Muscle of arm (tissue), 12 donors: ENCODE data around the gene PRMT7. TPM values are rescaled to one million over a fixed set of nuclear protein-coding genes. Genes with fewer than 3 reads are reported as not detected.

ENCODE experiments used
- DNase-seq: peaks from one replicate; pipeline ENCODE4 v3.0.0-alpha.2; 2013
- polyA plus RNA-seq, 12 donors: library from polyadenylated mRNA; unstranded; fragments of 120-200 nt; gene quantifications; one replicate each; pipeline ENCODE4 v1.2.1, GENCODE V29; 2013; ENCODE audit not compliant: insufficient read length in 12 of 12

The PRMT7 gene
- polyA plus RNA-seq, 12 donors, result 33.0 to 56.0 (median 40.2) TPM; not detected in 1

GRCh38 chr16:68362947-68363657 is 52.3 kb downstream of the PRMT7 start:
- DNase-seq, result no peak

- DNase-seq, result no peak
Measured at GRCh38 chr16:68363658-68364521, 53.1 kb downstream of the PRMT7 start.

- DNase-seq, result no peak
Measured at GRCh38 chr16:68364561-68364998, 53.8 kb downstream of the PRMT7 start.

GRCh38 chr16:68365167-68365817 is 54.5 kb downstream of the PRMT7 start:
- DNase-seq, result no peak

GRCh38 chr16:68366062-68366461 is 55.2 kb downstream of the PRMT7 start:
- no peak for DNase-seq

- no peak for DNase-seq
Measured at GRCh38 chr16:68367030-68367429, 56.2 kb downstream of the PRMT7 start.

GRCh38 chr16:68367440-68367839 is 56.6 kb downstream of the PRMT7 start:
- no peak for DNase-seq

GRCh38 chr16:68367891-68368290 is 57.1 kb downstream of the PRMT7 start:
- DNase-seq, result no peak

GRCh38 chr16:68368301-68368888 is 57.6 kb downstream of the PRMT7 start:
- DNase-seq, result no peak

- no peak for DNase-seq
Measured at GRCh38 chr16:68369168-68369567, 58.3 kb downstream of the PRMT7 start.

- DNase-seq, result no peak
Measured at GRCh38 chr16:68369697-68370580, 59.1 kb downstream of the PRMT7 start.

- DNase-seq, result no peak
Measured at GRCh38 chr16:68370581-68371275, 59.9 kb downstream of the PRMT7 start.

- DNase-seq, result no peak
Measured at GRCh38 chr16:68371276-68371651, 60.4 kb downstream of the PRMT7 start.

GRCh38 chr16:68371706-68372380 is 61.0 kb downstream of the PRMT7 start:
- no peak for DNase-seq

GRCh38 chr16:68372381-68372720 is 61.5 kb downstream of the PRMT7 start:
- no peak for DNase-seq

- DNase-seq, result no peak
Measured at GRCh38 chr16:68372806-68373205, 62.0 kb downstream of the PRMT7 start.

GRCh38 chr16:68373528-68374245 is 62.9 kb downstream of the PRMT7 start:
- no peak for DNase-seq

- DNase-seq, result no peak
Measured at GRCh38 chr16:68374246-68374805, 63.5 kb downstream of the PRMT7 start.
